Measurements from ENCODE around the gene BAIAP2L1. TPM values are rescaled to one million over a fixed set of nuclear protein-coding genes. Genes with fewer than 3 reads are reported as not detected.

BAIAP2L1 gene
- total and polyA plus RNA-seq, 9 of the 15 experiments (the other 6 are each of a cell fraction or from before 2014, with no cell fraction given): 4.2 to 29.8 (median 15.5) TPM

DNA sequence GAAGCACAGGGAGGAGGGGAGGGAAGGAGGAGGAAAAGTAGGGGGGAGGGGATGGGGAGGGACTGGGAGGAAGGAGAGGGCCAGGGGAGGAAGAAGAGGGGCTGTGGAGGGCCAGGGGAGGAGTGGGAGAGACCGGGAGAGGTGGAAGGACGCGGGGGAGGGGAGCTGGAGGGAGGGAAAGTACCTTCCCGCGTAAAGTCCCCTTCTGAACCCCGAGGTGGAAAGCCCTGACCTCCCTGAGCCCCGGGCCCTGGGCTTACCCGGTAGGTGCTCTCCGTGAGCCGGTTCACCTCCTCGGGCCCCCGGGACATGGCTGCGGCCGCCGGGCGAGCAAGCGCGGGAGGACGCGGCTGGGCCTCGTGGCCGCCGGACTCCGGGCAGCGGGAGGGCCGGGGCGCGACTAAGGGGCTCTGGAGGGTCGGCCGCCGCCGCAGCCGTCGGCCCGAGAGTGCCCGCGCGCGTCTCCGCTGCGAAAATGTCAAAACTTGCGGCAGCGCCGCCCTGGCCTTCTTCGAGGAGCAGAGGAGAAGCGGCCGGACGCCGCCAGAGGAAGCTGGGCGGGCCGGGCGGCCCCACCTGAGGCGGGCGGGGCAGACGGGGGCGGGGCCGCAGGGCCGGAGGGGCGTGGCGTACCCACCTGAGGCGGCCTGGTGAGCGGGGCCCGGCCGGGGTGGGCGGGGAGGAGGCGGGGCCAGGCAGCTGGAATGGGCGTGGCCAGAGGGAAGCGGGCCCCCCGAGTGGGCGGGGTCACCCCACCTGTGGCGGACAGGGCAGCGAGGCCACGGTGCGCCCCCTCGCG is at the start of gene BAIAP2L1 (continued):
- TF ChIP-seq, protein P1, sequence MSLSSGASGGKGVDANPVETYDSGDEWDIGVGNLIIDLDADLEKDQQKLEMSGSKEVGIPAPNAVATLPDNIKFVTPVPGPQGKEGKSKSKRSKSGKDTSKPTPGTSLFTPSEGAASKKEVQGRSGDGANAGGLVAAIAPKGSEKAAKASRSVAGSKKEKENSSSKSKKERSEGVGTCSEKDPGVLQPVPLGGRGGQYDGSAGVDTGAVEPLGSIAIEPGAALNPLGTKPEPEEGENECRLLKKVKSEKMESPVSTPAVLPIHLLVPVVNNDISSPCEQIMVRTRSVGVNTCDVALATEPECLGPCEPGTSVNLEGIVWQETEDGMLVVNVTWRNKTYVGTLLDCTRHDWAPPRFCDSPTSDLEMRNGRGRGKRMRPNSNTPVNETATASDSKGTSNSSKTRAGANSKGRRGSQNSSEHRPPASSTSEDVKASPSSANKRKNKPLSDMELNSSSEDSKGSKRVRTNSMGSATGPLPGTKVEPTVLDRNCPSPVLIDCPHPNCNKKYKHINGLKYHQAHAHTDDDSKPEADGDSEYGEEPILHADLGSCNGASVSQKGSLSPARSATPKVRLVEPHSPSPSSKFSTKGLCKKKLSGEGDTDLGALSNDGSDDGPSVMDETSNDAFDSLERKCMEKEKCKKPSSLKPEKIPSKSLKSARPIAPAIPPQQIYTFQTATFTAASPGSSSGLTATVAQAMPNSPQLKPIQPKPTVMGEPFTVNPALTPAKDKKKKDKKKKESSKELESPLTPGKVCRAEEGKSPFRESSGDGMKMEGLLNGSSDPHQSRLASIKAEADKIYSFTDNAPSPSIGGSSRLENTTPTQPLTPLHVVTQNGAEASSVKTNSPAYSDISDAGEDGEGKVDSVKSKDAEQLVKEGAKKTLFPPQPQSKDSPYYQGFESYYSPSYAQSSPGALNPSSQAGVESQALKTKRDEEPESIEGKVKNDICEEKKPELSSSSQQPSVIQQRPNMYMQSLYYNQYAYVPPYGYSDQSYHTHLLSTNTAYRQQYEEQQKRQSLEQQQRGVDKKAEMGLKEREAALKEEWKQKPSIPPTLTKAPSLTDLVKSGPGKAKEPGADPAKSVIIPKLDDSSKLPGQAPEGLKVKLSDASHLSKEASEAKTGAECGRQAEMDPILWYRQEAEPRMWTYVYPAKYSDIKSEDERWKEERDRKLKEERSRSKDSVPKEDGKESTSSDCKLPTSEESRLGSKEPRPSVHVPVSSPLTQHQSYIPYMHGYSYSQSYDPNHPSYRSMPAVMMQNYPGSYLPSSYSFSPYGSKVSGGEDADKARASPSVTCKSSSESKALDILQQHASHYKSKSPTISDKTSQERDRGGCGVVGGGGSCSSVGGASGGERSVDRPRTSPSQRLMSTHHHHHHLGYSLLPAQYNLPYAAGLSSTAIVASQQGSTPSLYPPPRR (CRISPR knock-in tag; IDR thresholded peaks at IDR 0.05; ENCODE audit: borderline replicate concordance): no peak
- TF ChIP-seq KHSRP (IDR thresholded peaks at IDR 0.05): no peak
- TF ChIP-seq, protein P2, sequence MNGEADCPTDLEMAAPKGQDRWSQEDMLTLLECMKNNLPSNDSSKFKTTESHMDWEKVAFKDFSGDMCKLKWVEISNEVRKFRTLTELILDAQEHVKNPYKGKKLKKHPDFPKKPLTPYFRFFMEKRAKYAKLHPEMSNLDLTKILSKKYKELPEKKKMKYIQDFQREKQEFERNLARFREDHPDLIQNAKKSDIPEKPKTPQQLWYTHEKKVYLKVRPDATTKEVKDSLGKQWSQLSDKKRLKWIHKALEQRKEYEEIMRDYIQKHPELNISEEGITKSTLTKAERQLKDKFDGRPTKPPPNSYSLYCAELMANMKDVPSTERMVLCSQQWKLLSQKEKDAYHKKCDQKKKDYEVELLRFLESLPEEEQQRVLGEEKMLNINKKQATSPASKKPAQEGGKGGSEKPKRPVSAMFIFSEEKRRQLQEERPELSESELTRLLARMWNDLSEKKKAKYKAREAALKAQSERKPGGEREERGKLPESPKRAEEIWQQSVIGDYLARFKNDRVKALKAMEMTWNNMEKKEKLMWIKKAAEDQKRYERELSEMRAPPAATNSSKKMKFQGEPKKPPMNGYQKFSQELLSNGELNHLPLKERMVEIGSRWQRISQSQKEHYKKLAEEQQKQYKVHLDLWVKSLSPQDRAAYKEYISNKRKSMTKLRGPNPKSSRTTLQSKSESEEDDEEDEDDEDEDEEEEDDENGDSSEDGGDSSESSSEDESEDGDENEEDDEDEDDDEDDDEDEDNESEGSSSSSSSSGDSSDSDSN (IDR thresholded peaks at IDR 0.05; ENCODE audit: borderline replicate concordance in 1 of 2, low read depth in 2 of 2, low read length in 2 of 2): peak in 1 of 2 experiments; percentile 71; a peak in 3 of 4 replicates
- no peak for TF ChIP-seq BMI1 (IDR thresholded peaks at IDR 0.05; ENCODE audit: low read length)
- TF ChIP-seq, protein P3, sequence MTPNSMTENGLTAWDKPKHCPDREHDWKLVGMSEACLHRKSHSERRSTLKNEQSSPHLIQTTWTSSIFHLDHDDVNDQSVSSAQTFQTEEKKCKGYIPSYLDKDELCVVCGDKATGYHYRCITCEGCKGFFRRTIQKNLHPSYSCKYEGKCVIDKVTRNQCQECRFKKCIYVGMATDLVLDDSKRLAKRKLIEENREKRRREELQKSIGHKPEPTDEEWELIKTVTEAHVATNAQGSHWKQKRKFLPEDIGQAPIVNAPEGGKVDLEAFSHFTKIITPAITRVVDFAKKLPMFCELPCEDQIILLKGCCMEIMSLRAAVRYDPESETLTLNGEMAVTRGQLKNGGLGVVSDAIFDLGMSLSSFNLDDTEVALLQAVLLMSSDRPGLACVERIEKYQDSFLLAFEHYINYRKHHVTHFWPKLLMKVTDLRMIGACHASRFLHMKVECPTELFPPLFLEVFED (CRISPR knock-in tag; conservative IDR thresholded peaks at IDR 0.05): no peak
- no peak for TF ChIP-seq ZNF124 (CRISPR knock-in tag; IDR thresholded peaks at IDR 0.05)
- TF ChIP-seq ZNF12 (CRISPR knock-in tag; IDR thresholded peaks at IDR 0.05): no peak
- peak; percentile 40 for TF ChIP-seq ATF7 (IDR thresholded peaks at IDR 0.05)
- no peak for TF ChIP-seq BRD9 (IDR thresholded peaks at IDR 0.05; ENCODE audit: low read depth, partially characterized antibody)
- no peak for TF ChIP-seq ZNF174 (CRISPR knock-in tag; IDR thresholded peaks at IDR 0.05)
- no peak for TF ChIP-seq PURB (CRISPR knock-in tag; IDR thresholded peaks at IDR 0.05; ENCODE audit: low read depth)
- 0 out of 2 replicates have a peak, but pooled peaks have one; percentile 28 for TF ChIP-seq NR2C2 (CRISPR knock-in tag; IDR thresholded peaks at IDR 0.05)
- no peak for TF ChIP-seq NR2C2 (tag; IDR thresholded peaks at IDR 0.05)
- TF ChIP-seq TBL1XR1 (IDR thresholded peaks at IDR 0.05; ENCODE audit: low read length in 2 of 2): no peak
- no peak for TF ChIP-seq ARHGAP35 (IDR thresholded peaks at IDR 0.05; ENCODE audit: partially characterized antibody)
- no peak for TF ChIP-seq SREBF1 (IDR thresholded peaks at IDR 0.05; ENCODE audit: borderline replicate concordance, low read depth, low read length)
- TF ChIP-seq, protein P4, sequence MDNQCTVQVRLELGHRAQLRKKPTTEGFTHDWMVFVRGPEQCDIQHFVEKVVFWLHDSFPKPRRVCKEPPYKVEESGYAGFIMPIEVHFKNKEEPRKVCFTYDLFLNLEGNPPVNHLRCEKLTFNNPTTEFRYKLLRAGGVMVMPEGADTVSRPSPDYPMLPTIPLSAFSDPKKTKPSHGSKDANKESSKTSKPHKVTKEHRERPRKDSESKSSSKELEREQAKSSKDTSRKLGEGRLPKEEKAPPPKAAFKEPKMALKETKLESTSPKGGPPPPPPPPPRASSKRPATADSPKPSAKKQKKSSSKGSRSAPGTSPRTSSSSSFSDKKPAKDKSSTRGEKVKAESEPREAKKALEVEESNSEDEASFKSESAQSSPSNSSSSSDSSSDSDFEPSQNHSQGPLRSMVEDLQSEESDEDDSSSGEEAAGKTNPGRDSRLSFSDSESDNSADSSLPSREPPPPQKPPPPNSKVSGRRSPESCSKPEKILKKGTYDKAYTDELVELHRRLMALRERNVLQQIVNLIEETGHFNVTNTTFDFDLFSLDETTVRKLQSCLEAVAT (IDR thresholded peaks at IDR 0.05): no peak
- TF ChIP-seq KLF6 (CRISPR knock-in tag; IDR thresholded peaks at IDR 0.05; ENCODE audit: borderline replicate concordance): no peak
- no peak for TF ChIP-seq TARDBP (IDR thresholded peaks at IDR 0.05)
